Endodermal cell (in vitro differentiated cells): Measurements from ENCODE around the gene GJC2. TPM values are rescaled to one million over a fixed set of nuclear protein-coding genes. Genes with fewer than 3 reads are reported as not detected.

Experiments
- DNase-seq: peaks from one replicate; pipeline ENCODE4 v3.0.0-alpha.2; 2017
- H3K27ac ChIP-seq: 2 replicates; pipeline ENCODE4 v1.5.1; 2013; ENCODE audit warnings: mild to moderate bottlenecking, low read depth, low read length, moderate library complexity
- H3K27me3 ChIP-seq: 2 replicates; pipeline ENCODE4 v1.6.1; 2013; ENCODE audit warnings: mild to moderate bottlenecking, low read length, moderate library complexity; ENCODE audit not compliant: insufficient read depth, control insufficient read depth, poor library complexity, severe bottlenecking
- H3K36me3 ChIP-seq: 2 replicates; pipeline ENCODE4 v1.7.0; 2013; ENCODE audit warnings: mild to moderate bottlenecking, low read length, moderate library complexity; ENCODE audit not compliant: control insufficient read depth, insufficient read depth
- H3K4me1 ChIP-seq: one replicate; pipeline ENCODE4 v1.7.0; 2013; ENCODE audit warnings: low read length; ENCODE audit not compliant: control insufficient read depth, insufficient read depth
- H3K4me3 ChIP-seq: 2 replicates; pipeline ENCODE4 v1.5.1; 2013; ENCODE audit warnings: mild to moderate bottlenecking, low read length, moderate library complexity
- H3K9ac ChIP-seq: 2 replicates; pipeline ENCODE4 v1.6.1; 2013; ENCODE audit warnings: mild to moderate bottlenecking, low read length, moderate library complexity; ENCODE audit not compliant: poor library complexity, severe bottlenecking; ENCODE audit errors: extremely low read depth
- H3K9me3 ChIP-seq: 2 replicates; pipeline ENCODE4 v1.6.1; 2013; ENCODE audit warnings: mild to moderate bottlenecking, low read length, moderate library complexity; ENCODE audit not compliant: control insufficient read depth
- H3K27ac Mint-ChIP-seq: 2 replicates; pipeline ENCODE4 v1.8.0; 2020; ENCODE audit warnings: mixed read lengths
- H3K27me3 Mint-ChIP-seq: 2 replicates; pipeline ENCODE4 v1.8.0; 2021; ENCODE audit warnings: mild to moderate bottlenecking, mixed read lengths; ENCODE audit not compliant: insufficient read depth
- H3K36me3 Mint-ChIP-seq: 2 replicates; pipeline ENCODE4 v1.8.0; 2020; ENCODE audit warnings: low read depth, mixed read lengths
- H3K4me1 Mint-ChIP-seq: 2 replicates; pipeline ENCODE4 v1.8.0; 2020; ENCODE audit warnings: mixed read lengths
- H3K4me3 Mint-ChIP-seq: 2 replicates; pipeline ENCODE4 v1.8.0; 2020; ENCODE audit warnings: mild to moderate bottlenecking, moderate library complexity, mixed read lengths
- H3K9me3 Mint-ChIP-seq: 2 replicates; pipeline ENCODE4 v1.8.0; 2020; ENCODE audit warnings: mild to moderate bottlenecking, mixed read lengths
- WGBS, 2 experiments: methylation state at CpG; one replicate each; pipeline versions ENCODE4 v1.1.5 to v1.1.7; 2013; ENCODE audit warnings: missing lambda C conversion rate in 2 of 2, mixed read lengths in 1 of 2; ENCODE audit not compliant: insufficient coverage in 1 of 2, insufficient read length in 1 of 2; 5-methylcytosine and 5-hydroxymethylcytosine counted together
- total RNA-seq, 2 donors: library from RNA; stranded (reverse); fragmentation: NEBNext Ultra II Directional in 1 of 2; extraction: Animal tissue kit (Norgen Biotek cat#: 25700) in 1 of 2; gene quantifications; 2 replicates in 1 of 2; 3 replicates in 1 of 2; pipeline ENCODE4 v1.2.1, GENCODE V29; 2021
- TF ChIP-seq, protein P1 (sequence below): fragments of 200-600 bp; sonication (generic); conservative IDR thresholded peaks from 2 replicates; pipeline ENCODE4 v1.5.0; 2021; ENCODE audit warnings: antibody characterized with exemption, mild to moderate bottlenecking

GJC2 gene
- total RNA-seq, 2 donors from 2014 or later = 0.53 to 0.60 TPM

DNA sequence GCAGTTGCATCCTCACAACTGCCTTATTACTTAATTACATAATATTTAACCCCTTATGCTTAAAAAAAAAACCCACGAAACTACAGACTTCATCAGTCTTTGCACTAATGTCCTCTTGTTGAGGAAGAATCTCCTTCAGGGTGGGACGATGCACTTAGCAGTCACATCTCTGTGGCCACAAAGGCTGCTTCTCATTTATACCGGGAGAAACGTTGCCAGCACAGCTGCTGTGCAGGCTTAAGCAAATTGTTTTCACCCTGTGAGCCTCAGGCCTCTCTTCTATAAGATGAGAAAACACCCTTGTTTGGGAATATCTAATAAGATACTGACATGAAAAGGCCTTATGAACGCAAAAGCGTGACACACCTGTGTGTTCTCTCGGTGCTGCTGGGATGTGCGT, 55.2 kb downstream of the GJC2 start:
- peaks cover 3% of the 10 kb centered on the region for H3K4me1 Mint-ChIP-seq

DNA sequence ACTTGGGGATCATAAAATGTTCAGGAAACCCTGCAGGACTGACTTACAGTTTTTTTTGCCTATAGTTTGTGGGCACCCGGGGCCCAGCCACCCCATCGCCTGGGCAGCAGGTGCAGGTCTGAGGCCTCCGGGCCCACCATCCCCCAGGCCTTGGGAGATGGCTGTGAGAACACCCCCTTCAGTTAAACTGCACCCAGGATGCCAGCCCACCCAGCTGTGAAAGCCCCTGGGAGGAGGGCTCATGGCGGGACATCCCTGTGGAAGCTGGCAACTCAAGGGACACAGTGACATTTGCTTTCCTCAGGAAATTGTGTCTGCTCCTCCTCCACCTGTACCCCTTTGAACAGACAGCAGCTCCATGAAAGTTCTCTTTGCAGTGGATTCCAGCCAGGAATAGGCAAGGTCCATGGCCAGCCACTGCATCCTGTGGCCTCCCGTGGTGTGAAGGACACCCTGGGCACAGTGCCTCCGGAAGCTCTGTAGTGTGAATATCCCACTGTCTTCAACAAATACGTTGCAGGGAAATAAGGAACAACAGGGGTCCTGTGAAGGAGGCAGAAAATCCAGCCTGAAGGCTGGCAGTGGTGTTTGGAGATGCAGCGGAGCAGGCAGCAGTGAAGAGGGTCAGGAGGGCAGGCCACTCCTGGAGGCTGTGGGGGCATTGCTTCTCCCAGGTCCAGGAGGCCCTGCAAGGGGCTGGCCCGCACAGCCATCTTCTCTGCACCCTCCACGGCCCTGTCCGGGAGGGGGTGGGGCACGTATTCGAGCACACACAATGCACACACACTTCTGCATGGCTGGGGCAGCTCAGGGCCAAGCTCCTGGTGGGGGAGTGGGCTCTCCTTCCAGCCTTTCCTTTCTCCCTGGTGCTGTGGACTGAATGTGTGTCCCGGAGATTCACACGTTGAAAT, 56.1 kb downstream of the GJC2 start:
- Mint-ChIP-seq H3K36me3 (no peaks in the 10 kb centered on the region), H3K27me3 (peaks cover 50% of the 10 kb centered on the region), H3K27ac (no peak overlapping the region), H3K4me3 (no peak overlapping the region), H3K9me3 (peaks cover 9% of the 10 kb centered on the region), H3K4me1 (peaks cover 3% of the 10 kb centered on the region)
- no peak for DNase-seq
- Histone ChIP-seq H3K27me3 (peaks cover 12% of the 10 kb centered on the region), H3K9me3 (no peaks in the 10 kb centered on the region), H3K36me3 (no peaks in the 10 kb centered on the region), H3K4me3 (no peak overlapping the region), H3K4me1 (peaks cover 5% of the 10 kb centered on the region), H3K27ac (no peak overlapping the region), H3K9ac (no peak overlapping the region)
- TF ChIP-seq, protein P1, sequence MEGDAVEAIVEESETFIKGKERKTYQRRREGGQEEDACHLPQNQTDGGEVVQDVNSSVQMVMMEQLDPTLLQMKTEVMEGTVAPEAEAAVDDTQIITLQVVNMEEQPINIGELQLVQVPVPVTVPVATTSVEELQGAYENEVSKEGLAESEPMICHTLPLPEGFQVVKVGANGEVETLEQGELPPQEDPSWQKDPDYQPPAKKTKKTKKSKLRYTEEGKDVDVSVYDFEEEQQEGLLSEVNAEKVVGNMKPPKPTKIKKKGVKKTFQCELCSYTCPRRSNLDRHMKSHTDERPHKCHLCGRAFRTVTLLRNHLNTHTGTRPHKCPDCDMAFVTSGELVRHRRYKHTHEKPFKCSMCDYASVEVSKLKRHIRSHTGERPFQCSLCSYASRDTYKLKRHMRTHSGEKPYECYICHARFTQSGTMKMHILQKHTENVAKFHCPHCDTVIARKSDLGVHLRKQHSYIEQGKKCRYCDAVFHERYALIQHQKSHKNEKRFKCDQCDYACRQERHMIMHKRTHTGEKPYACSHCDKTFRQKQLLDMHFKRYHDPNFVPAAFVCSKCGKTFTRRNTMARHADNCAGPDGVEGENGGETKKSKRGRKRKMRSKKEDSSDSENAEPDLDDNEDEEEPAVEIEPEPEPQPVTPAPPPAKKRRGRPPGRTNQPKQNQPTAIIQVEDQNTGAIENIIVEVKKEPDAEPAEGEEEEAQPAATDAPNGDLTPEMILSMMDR = no peak
- 36 to 77% methylated on average over 5 to 15 of the region's 15 CpGs for WGBS, 2 experiments

More for the DNA sequence above, 55.2 kb downstream of the GJC2 start:
- Histone ChIP-seq H3K27me3 (peaks cover 12% of the 10 kb centered on the region), H3K4me3 (no peak overlapping the region), H3K36me3 (no peaks in the 10 kb centered on the region), H3K27ac (no peak overlapping the region), H3K9me3 (peaks cover 8% of the 10 kb centered on the region), H3K9ac (no peak overlapping the region), H3K4me1 (peaks cover 5% of the 10 kb centered on the region)
- H3K27ac Mint-ChIP-seq = no peak overlapping the region
- H3K4me3 Mint-ChIP-seq = no peak overlapping the region
- DNase-seq = no peak
- peaks cover 6% of the 10 kb centered on the region for H3K36me3 Mint-ChIP-seq
- H3K9me3 Mint-ChIP-seq = peaks cover 17% of the 10 kb centered on the region
- WGBS, 2 experiments = 92 to 94% methylated on average over 8 of the region's 8 CpGs
- TF ChIP-seq, protein P1 = no peak
- peaks cover 47% of the 10 kb centered on the region for H3K27me3 Mint-ChIP-seq

DNA sequence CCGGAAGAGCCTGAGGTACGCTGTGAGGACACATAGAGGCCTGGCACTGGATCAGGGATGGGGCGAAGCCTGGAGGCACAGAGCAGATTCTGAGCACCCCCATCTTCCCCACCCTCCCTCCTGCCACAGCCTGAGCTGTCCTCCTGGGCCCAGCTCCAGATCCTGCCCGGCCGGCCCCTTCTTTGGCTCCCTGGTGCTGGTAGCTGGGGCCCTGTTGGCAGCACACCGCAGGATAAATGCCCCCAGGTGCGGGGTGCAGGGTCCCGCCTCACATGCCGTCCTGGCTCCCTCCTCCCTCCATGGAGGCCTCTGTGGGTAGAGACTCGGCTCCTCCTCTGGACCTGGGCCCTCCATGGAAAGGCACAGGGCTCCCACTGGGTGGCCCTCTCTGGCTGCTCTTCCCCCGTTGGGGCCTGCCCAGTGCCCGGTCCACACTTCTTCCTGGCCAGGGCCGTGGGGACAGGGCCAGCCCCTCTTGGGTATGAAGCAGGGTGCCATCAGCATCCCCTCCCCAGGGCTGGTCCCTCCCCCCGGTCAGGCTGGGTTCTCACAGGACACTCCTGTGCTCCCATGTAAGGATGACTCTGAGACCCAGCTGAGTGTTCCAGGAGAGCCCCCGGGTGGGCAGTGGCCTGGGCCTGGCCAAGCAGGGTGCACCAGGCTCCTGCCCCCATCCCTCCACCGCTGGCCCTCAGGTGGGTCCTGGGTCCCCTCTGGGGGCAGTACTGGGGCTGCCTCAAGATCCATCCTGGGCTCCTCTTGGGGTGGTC, 57.0 kb downstream of the GJC2 start:
- WGBS, 2 experiments = 90 to 92% methylated on average over 11 to 16 of the region's 16 CpGs
- Mint-ChIP-seq H3K9me3 (peaks cover 2% of the 10 kb centered on the region), H3K4me1 (peaks cover 3% of the 10 kb centered on the region), H3K27me3 (peaks cover 51% of the 10 kb centered on the region), H3K27ac (no peak overlapping the region), H3K4me3 (no peak overlapping the region), H3K36me3 (no peaks in the 10 kb centered on the region)
- H3K9ac ChIP-seq = no peak overlapping the region
- no peak for DNase-seq
- TF ChIP-seq, protein P1 = no peak
- H3K9me3 ChIP-seq = no peaks in the 10 kb centered on the region
- H3K4me1 ChIP-seq = peaks cover 5% of the 10 kb centered on the region
- no peak overlapping the region for H3K4me3 ChIP-seq
- no peak overlapping the region for H3K27ac ChIP-seq
- H3K36me3 ChIP-seq = no peaks in the 10 kb centered on the region
- peaks cover 12% of the 10 kb centered on the region for H3K27me3 ChIP-seq
